GM19043 (cell line): ENCODE measurements around the gene SPATA21.

ENCODE experiments used
- ATAC-seq: cut with Tn5 transposase; IDR thresholded peaks from one replicate; pipeline ENCODE4 v1.9.1; 2021; ENCODE audit warnings: low read depth; ENCODE audit not compliant: unreplicated experiment

Gene SPATA21

DNA sequence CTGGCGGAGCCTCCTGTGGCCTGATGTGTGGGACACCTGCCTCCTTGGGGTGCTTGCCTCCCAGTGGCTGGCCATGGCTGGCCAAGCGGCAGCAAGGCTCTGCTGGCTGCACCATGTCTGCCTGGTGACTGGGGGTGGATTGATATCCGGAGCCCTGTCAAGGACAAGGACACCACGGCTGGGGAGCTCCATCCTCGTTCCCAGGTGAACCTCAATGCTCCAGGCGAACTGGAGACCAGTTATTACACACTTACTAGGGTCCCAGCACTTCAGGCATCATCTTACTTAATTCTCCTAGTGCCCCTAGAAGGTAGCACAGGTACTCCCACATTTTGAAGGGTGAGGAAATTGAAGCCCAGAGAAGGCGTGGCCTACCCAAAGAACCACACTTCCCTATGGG is 15.2 kb downstream of the SPATA21 start:
- ATAC-seq: no peak

DNA sequence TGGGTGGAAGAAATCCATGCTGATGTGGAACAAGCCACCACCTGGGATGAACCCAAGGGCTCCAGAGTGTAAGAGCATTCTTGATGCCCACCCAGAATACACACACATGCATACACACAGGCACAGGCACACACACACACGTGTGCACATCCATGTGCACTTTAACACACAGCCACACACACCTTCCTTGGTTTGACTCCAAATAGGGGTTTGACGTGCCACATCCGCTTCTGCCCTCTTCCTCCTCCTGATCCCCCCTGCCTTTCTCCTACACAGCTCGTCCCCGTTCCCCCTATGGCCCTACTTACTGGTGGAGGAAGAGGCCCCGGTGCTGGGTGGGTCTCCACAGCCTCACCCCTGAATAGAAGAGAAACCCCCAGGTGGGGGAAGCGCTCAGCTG is 16.0 kb downstream of the SPATA21 start:
- no peak for ATAC-seq

DNA sequence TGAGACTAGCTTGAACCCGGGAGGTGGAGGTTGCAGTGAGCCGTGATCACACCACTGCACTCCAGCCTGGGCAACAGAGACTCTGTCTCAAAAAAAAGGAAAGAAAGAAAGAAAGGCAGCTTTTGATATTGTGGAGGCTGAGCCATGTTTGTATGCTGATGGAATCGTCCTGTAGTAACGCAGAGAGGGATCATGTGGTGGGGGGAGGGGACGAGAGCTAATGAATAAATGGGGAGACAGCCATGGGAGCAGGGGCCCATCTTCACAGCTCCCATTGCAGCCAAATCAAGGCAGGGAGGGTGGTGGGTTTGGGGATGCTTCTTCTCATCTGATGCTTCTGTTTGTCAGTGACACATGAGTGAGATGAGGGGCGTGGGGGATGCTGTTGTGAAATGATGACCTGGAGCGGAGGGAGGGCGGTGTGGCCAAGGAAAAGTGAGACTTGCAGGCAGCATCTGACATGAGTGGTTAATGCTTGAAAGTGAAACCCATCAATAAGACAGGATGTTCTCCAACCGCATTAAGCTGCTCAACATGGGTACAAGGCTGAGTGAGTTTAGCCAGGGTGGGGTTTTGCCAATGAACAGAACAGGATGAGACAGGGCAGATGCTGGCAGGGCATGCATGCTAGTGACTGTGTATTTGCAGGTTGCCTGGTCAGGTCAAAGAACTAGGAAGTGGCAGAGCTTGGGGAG is 16.7 kb downstream of the SPATA21 start:
- ATAC-seq: peak; percentile 96

DNA sequence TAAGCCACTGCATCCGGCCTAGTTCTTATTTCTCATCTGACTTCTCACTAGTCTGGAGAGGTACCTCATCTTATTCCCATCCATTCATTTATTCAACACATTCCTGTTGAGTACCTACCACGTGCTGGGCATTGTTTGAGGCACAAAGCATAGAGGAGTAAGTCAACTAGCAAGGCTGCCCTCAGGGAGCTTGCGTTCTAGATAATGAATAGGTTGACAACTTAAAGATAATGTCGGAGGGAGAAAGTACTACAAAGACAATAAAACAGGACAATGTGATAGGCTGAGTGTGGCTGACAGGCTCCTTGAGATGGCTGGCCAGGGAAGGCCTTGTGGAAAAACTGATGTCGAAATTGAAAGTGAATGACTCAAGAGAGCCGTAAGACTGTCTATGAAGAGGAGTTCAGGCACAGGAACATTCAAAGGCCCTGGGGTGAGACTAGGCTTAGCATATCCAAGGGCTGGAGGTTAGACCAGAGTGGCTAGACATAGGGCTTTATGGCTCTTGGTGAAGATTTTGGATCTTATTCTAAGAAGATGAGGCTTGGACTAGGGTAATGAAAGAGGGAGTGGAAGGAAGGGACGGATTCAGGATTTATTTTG is 18.3 kb downstream of the SPATA21 start:
- no peak for ATAC-seq

DNA sequence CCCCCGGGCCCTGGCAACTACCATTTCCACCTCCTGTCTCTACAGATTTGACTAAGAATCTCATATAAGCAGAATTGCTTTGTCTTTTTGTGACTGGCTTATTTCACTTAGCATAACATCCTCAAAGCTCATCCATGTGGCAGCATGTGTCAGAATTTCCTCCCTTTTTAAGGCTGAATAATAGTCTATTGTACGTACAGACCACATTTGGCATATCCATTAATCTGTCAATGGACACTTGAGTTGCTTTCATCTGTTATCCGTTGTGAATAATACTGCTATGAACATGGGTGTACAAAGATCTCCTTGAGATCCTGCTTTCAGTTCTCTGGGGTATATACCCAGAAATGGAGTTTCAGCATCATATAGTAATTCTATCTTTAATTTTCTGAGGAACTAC is 24.0 kb downstream of the SPATA21 start:
- ATAC-seq: no peak

DNA sequence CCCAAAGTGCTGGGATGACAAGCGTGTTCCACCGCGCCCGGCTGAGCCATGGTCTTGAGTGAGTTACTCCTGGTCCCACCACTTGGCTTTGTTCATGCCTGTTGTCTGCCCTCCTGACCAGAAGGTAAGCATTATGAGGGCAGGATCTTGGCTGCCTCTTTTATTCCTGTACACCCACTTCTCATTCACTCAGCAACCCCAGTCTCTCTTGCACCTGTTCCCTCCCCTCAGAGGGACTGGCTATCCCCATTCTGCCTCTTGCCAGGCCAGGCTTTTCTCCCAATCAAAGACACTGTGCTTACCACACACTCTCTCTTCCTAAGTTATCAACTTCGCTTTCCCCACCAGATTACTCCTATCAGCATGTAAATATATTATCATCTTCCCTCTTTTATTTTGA is 26.4 kb downstream of the SPATA21 start:
- ATAC-seq: no peak

DNA sequence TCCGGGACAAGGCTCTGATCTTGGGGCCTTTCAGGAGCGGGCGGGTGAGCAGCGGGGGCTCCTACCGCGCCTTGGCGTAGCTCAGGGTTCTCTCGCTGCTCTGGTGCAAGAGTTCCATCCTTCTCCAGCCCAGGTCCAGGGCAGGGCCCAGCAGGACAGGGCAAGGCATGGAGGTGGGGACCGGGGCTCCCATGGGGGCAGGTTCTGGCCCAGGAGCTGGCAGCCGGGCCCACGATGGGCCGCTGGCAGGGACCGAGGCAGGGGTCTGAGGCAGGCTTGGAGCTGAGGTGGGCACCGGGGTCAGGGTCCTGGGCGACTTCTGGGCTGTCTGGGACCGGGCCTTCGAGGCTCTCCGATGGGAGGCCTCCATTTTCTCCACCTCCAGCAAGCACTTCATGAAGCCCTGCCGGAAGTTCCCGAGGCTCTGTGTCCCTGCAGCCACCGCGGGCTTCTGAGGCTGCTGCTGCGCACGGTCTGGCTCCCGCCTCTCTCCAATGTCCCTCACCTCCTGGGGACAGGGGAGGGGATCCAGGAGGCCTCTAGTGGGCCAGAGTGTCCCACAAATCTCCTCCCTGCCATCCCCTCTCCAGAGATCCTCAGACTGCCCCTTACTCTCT is 27.6 kb downstream of the SPATA21 start:
- ATAC-seq: no peak

DNA sequence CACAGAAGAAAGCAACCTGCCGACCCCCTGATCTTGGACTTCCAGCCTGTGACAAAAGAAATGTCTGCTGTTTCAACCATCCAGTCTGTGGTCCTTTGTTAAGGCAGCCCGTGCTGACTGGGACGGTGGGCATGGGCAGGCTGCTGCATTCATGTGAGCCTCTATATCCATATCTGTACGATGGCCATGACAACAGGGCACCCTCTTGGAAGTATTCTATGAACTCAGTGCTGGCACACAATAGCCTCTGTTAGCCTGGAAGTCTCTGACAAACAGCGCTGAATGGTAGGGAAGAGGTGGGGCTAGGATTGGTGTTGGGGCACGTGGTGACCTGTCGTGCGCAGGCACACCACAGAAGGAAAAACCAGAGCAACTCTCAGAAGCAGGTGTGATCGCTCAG is 30.4 kb downstream of the SPATA21 start:
- ATAC-seq: no peak

DNA sequence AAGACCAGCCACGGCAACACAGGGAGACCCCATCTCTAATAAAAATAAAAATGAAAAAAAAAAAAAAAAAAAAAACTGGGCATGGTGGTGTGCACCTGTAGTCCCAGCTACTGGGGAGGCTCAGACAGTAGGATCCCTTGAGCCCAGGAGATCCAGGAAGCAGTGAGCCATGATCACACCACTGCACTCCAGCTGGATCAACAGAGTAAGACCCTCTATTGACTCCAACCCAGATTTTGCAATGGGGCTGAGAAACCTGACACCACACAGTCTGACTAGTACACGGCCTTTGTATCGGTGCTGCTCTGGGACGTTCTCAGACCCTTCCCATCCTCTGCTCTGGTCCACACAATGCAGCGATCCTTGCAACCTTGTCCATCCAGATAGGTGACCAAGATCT is 31.8 kb downstream of the SPATA21 start:
- ATAC-seq: no peak

DNA sequence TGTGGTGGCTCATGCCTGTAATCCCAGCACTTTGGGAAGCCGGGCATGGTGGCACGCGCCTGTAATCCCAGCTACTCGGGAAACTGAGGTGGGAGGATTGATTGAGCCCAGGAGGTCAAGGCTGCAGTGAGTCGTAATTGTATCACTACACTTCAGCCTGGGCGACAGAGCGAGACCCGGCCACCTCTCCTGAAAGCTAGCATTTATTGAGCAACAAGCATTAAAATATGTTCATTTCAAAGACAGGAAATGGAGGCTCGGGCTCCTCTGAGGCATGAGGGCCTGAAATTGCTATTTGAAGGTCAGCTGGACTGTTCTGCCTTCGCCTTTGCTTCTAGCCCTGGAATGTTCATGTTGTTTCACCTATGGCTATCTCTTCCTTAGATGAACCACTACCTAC is 34.5 kb downstream of the SPATA21 start:
- no peak for ATAC-seq

DNA sequence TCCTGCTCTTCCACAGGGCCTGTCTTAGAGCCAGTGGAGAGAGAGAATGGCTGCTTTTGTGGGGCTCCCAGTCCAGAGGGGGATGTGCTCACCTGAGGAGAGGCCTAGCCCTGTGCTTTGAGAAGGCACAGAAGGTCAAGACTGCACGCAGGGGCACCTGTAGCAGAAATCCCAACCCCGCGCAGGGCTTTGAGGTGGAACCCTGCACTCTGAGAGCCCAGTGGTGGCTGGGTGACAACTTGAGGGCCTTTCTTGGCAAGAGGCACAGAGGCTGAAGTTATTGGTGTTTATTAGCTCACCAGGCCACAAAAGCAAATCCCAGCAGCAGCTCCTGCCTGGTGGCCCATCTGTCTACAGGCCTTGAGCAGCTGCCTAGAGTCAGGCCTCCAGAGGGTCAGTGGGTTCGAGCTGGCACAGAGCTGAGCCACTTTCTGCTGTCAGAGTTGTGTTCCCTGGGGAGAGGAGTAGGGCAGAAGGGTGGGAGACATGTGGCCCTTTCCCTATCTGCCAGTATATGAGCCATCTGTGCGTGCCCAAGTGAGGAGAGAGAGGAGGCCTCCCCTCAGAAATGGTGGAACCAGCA is 38.8 kb downstream of the SPATA21 start:
- ATAC-seq: no peak

DNA sequence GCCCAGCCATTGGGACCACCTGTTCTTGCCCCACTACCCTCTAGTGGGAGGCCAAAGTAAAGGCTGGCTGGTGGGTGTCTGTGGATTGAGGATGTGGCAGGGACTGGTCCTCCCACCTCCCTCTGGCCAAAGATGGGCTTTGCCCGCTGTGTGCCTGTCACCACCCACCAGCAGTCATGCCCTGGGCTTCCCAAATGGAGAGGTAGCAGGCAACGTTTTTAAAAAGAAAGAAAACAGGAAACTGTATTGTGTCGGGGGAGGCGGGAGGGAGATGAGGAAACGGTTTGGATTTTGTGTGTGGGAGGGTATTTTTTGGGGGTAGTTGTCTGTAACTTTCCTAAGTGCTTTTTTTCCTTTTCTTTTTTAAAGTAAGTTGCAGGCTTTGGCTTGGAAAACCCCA is 40.1 kb downstream of the SPATA21 start:
- no peak for ATAC-seq

DNA sequence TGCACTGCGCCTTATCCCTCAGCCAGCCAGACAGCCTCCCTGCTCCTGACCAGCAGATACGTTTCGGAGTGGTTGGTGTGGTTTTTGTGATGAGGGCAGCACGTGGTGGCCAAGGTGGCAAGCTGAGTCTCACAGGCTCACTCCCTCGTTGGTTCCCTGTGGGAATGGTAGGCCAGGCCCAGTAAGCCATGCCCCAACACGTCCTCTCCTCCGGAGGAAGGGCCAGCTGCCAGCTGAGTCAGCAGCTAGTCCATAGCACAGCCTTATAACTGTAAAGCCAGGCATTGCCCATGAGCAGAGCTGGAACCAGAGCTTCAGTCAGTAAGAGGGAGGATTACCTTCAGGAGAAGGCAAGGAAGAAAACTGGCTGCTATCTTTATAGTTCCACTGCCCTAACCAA is 40.6 kb downstream of the SPATA21 start:
- ATAC-seq: no peak

DNA sequence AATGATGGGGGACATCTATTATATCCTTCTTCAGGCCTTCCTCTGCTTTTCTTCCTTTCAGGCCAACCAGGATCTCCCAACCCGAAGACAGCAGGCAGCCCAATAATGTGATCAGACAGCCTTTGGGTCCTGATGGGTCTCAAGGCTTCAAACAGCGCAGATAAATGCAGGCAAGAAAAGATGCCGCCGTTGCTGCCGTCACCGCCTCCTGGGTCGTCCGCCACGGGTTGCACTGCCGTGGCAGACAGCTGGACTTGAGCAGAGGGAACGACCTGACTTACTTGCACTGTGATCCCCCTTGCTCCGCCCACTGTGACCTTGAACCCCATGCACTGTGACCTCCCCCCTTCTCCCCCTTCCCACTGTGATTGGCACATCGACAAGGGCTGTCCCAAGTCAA is 42.2 kb downstream of the SPATA21 start:
- no peak for ATAC-seq

DNA sequence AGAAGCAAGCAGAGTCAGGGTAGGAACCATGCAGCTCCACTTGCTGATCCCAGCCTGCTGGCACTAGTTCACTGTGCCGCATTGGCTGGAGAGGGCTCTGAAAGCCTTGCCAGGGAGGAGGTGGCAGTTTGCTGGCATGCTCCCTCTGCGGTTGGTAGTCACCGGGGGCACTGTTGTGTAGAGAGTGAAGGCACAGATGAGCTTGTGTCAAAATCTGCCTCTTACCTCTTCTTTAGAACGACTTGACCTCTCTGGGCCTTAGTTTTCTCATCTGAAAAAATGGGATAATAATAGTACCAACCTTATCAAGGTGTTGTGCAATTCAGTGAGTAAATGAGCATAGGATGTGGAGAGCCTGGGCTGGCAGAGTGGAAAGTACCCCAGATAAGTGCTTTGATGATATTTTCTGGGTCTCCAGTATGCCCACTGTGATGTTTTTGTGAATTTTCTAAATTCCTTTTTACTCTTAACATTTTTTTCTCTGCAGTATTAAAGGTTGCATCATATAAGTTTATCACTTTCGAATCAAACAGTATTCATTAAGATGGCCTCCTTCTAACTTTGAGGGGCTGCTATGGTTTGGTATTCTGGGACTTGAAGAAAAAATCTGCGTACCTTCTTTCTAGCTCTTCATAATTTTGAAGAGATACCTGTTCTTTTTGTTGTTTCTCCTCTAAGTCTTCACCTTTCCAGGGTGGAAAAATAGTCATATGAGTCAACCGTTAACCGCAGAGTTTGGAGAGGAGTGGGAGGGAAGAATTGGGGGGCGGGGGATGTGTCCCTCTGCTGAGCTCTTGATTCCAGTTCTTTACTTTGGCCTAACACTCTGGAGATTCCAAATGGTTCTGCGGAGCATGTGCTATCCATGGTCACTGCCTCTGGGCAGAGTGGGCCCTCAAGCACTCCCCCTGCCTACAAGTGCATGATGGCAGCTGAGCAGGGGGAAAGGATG is 43.4 kb downstream of the SPATA21 start:
- no peak for ATAC-seq

DNA sequence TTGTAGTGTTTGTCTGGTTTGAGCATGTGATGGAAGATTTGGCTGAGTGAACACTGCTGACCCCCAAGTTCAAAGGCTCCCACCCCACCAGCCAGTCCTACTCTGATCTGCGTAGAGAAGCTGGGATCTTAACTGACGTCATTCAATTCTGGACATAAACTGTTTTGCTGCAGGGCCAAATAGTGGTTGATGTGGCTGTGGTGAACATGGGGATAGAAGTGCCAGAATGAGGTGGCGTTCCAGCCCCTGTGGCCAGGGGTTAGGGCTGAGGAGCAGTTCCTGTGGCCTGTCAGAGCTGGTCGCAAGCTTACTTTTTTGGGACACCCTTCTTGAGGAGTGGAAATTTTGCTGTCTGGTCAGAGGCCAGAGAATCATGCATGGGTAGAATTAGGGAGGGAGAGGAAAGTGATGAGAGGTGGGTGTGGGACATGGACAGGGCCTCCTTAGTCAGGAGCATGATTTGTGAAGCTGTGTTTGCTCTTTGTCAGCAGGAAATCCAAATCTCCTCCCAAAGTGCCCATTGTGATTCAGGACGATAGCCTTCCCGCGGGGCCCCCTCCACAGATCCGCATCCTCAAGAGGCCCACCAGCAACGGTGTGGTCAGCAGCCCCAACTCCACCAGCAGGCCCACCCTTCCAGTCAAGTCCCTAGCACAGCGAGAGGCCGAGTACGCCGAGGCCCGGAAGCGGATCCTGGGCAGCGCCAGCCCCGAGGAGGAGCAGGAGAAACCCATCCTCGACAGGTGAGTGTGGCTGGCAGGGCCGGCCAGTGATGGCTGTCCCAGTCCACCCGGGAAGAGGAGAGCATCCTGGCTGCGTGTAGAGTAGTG is 44.3 kb downstream of the SPATA21 start:
- no peak for ATAC-seq

DNA sequence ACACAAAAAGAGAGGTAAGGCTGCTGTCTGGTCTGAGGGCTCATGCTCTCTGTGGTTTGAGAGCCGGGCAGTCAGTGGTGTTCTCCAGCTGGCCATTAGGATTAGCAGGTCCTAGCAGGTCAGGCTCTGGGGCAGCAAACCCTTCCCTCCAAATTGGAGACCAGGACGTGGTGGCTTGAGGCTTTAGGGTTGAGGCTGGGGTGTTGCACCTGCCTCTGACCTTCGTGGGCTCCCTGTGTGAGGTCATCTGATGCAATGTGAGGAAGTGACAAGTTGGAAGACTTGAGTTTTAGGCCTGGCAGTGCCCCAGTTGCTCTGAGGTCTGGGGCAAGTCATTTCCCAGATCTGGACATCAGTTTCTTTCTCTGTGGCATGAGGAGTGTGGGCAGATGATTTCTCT is 45.8 kb downstream of the SPATA21 start:
- ATAC-seq: no peak

DNA sequence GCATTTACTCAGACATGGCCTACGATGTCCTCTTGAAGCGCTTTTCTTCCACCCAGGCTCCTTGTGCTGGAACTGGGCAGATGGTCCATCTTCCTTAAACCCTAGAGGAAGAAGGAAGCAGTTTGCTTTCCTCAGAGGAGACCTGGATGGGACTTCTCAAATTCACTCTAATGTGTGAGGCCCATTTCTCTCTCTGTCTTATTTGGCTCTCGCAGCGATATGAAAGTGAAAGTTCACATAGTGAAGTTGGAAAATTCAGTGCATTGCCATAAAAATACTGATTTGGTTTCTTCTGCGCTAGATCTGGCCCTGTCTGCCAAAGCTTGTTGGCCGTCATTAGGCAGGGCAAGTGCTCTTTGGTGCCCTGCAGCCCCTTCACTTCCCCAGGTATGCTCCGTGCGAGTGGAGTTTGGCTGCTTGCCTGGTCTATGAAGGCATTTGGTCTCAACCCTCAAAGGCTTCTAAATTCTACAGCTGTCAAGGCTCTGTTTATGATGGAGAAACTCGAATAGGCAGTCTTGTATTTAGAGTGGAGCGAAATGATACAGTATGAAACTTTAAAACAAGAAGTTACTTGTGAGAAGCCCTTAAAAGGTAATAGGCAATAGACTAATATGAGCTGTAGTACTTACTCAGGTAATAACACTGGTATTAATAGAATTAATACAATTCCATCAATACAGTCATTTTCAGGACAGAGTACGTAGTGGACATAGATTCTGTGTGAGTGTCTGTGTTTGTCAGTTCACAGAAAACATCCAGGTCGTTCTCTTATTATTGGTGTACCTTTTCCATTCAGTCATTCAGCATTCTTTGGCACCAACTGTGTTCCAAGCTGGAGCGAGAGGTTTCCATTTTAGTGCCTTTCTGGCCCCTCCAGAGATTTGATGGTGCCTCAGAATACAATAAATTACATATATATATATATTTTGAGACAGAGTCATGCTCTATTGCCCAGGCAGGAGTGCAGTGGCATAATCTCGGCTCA is 49.7 kb downstream of the SPATA21 start:
- no peak for ATAC-seq
